Upper lobe of left lung (tissue), 6 donors: Measurements from ENCODE around the gene TSPAN33. TPM values are rescaled to one million over a fixed set of nuclear protein-coding genes. Genes with fewer than 3 reads are reported as not detected.
"Not testable (repeated sequence)": the region's sequence is repeated elsewhere in the genome, so short reads cannot be mapped to it uniquely, and the experiment has no call there.

Experiments used
- ATAC-seq, 2 donors: fragments of 200-7000 bp; cut with Tn5 transposase; one replicate each; pipeline ENCODE4 v1.9.1; 2022; ENCODE audit warnings: mild to moderate bottlenecking in 2 of 2, moderate library complexity in 2 of 2; ENCODE audit not compliant: low FRiP score in 2 of 2
- DNase-seq, 2 donors: peaks; one replicate each; pipeline ENCODE4 v3.0.0-alpha.2; 2019 to 2020
- H3K27ac ChIP-seq, 4 donors: fragments of 200-600 bp; sonication (generic); one replicate each; pipeline ENCODE4 v1.5.1; 2016 to 2019
- H3K27me3 ChIP-seq, 4 donors: fragments of 200-600 bp; sonication (generic); one replicate each; pipeline ENCODE4 v1.5.1; 2017 to 2019
- H3K36me3 ChIP-seq, 4 donors: fragments of 200-600 bp; sonication (generic); one replicate each; pipeline ENCODE4 v1.5.1; 2016 to 2019
- H3K4me1 ChIP-seq, 4 donors: fragments of 200-600 bp; sonication (generic); one replicate each; pipeline ENCODE4 v1.5.1; 2018 to 2019
- H3K4me3 ChIP-seq, 4 donors: fragments of 200-600 bp; sonication (generic); one replicate each; pipeline ENCODE4 v1.5.1; 2017 to 2019; ENCODE audit warnings: mild to moderate bottlenecking in 2 of 4, moderate library complexity in 1 of 4
- H3K9me3 ChIP-seq, 4 donors: fragments of 200-600 bp; sonication (generic); one replicate each; pipeline ENCODE4 v1.5.1; 2018 to 2019
- EP300 ChIP-seq, 4 donors: sonication (generic); formaldehyde crosslinking; IDR thresholded peaks; one replicate each; pipeline ENCODE4 v1.5.1; 2017; ENCODE audit warnings: antibody characterized with exemption in 4 of 4, control low read depth in 2 of 4
- POLR2A ChIP-seq, 4 donors: fragments of 450-650 bp; IDR thresholded peaks; one replicate each; pipeline ENCODE4 v1.5.1; 2016 to 2017; ENCODE audit warnings: antibody characterized with exemption in 4 of 4, mild to moderate bottlenecking in 2 of 4
- POLR2AphosphoS5 ChIP-seq, 2 donors: sonication (generic); formaldehyde crosslinking; IDR thresholded peaks; one replicate each; pipeline ENCODE4 v1.5.1; 2017; ENCODE audit warnings: antibody characterized with exemption in 2 of 2
- WGBS, 2 donors: methylation state at CpG; one replicate each; pipeline ENCODE4 v1.1.5; 2017 to 2018; 5-methylcytosine and 5-hydroxymethylcytosine counted together
- small RNA-seq, 4 donors: library from RNA; depleted of rRNA; stranded (forward); fragments of <200 nt; gene quantifications; one replicate each; pipeline ENCODE3, GENCODE V24; 2016
- total RNA-seq, 6 donors: library from RNA; depleted of rRNA in 4 of 6; stranded (reverse); fragments of >200 nt in 4 of 6; gene quantifications; one replicate each; pipeline versions ENCODE4 v1.1.0 to v1.2.1, GENCODE V29; 2016 to 2021
- TF ChIP-seq, protein P1 (sequence below), 6 experiments: fragments of 450-650 bp in 4 of 6; fragments of 200-600 bp in 2 of 6; sonication (generic) in 2 of 6; IDR thresholded peaks; one replicate each; pipeline ENCODE4 v1.5.1; 2016 to 2019; ENCODE audit warnings: antibody characterized with exemption in 6 of 6
- donor health status: DM: no; HTN: no; CAD: no; lungs with moderate emphysema.
- donor health status: DM: no; HTN: yes; CAD: no; lungs with severe emphysema.

The TSPAN33 gene
- total RNA-seq, 6 donors from 2014 or later, result 1.2 to 10.1 (median 4.0) TPM

DNA sequence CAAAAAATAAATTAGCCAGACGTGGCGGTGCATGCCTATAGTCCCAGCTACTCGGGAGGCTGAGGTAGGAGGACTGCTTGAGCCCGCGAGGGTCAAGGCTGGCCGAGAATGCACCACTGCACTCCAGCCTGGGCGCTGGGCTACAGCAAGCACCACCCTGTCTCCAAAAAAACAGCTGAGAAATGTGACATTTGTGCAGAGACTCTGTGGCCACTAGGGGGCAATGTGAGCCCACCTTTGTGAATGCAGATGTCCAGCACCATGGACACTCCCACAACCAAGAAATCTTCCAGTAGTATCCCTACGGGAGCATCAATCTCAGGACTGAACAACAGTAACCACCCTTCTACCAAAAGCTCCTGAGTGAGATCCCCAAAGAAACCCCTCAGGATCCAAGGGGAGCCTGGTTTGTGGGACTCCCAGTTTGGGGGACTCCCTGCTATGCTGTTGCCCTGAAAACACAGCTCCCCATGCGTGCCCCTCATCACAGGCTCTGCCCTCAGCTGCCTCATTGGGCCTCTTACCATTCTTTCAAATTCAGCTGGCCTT is 74.1 kb downstream of the TSPAN33 start:
- Histone ChIP-seq H3K9me3 (no peaks in the 10 kb centered on the region), H3K4me1 (peaks cover 0 to 5% (median 2%) of the 10 kb centered on the region in 4 donors), H3K36me3 (no peaks in the 10 kb centered on the region), H3K27me3 (no peaks in the 10 kb centered on the region), H3K4me3 (no peak overlapping the region), H3K27ac (no peak overlapping the region)
- WGBS, 2 donors, result 11 to 17% methylated on average over 7 to 9 of the region's 9 CpGs
- ATAC-seq (peak; percentile 93 to 96), DNase-seq (peak in 1 of 2 donors; percentile 82)
- TF ChIP-seq POLR2AphosphoS5 (IDR thresholded peaks at IDR 0.05), result no peak
- no peak for TF ChIP-seq POLR2A (IDR thresholded peaks at IDR 0.05)
- TF ChIP-seq, protein P1, sequence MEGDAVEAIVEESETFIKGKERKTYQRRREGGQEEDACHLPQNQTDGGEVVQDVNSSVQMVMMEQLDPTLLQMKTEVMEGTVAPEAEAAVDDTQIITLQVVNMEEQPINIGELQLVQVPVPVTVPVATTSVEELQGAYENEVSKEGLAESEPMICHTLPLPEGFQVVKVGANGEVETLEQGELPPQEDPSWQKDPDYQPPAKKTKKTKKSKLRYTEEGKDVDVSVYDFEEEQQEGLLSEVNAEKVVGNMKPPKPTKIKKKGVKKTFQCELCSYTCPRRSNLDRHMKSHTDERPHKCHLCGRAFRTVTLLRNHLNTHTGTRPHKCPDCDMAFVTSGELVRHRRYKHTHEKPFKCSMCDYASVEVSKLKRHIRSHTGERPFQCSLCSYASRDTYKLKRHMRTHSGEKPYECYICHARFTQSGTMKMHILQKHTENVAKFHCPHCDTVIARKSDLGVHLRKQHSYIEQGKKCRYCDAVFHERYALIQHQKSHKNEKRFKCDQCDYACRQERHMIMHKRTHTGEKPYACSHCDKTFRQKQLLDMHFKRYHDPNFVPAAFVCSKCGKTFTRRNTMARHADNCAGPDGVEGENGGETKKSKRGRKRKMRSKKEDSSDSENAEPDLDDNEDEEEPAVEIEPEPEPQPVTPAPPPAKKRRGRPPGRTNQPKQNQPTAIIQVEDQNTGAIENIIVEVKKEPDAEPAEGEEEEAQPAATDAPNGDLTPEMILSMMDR (IDR thresholded peaks at IDR 0.05), result peak; percentile 72 to 92 (median 88)
- TF ChIP-seq EP300 (IDR thresholded peaks at IDR 0.05), result no peak

DNA sequence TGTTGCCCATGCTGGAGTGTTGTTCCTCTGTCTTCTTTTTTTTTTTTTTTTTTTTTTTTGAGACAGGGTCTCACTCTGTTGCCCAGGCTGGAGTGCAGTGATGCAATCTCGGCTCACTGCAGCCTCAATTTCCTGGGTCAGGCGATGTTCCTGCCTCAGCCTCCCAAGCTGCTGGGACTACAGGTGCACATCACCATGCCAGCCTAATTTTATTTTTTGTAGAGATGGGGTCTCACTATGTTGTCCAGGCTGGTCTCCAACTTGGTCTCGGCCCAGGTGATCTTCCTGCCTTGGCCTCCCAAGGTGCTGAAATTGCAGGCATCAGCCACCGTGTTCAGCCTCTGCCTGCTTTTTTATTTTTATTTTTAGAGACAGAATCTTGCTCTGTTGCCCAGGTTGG is 74.7 kb downstream of the TSPAN33 start:
- not testable (repeated sequence) for H3K27me3 ChIP-seq, H3K4me3 ChIP-seq, DNase-seq, H3K27ac ChIP-seq, ATAC-seq, H3K9me3 ChIP-seq, H3K36me3 ChIP-seq
- H3K4me1 ChIP-seq, result peaks cover 3 to 10% (median 4%) of the 10 kb centered on the region in 4 donors
- WGBS, 2 donors, result 90 to 94% methylated on average over 3 to 4 of the region's 4 CpGs

Small RNA genes lying within 50 kb of the gene (small RNA-seq; reads per million reads assigned to genes)
- gene RNY1P11, result 0 reads per million in 4 donors

Other genes with a start within 250 kb of the TSPAN33 start
- gene KCP, start 234.0 kb upstream of the TSPAN33 start, total RNA-seq, result 1 to 10 TPM in 3 of 6 donors, under 1 TPM in 2, not detected in 1; 0.15 to 2.1 (median 1.1) TPM
- gene IRF5, start 206.8 kb upstream of the TSPAN33 start, total RNA-seq, result 10 to 100 TPM; 10.7 to 83.8 (median 45.8) TPM
- gene TNPO3, start 89.6 kb upstream of the TSPAN33 start, total RNA-seq, result 10 to 100 TPM; 21.6 to 37.7 (median 33.0) TPM
- 1 to 10 TPM; 1.7 to 7.3 (median 2.6) TPM for gene SMO, start 43.9 kb downstream of the TSPAN33 start, total RNA-seq
- gene AHCYL2, start 80.3 kb downstream of the TSPAN33 start, total RNA-seq, result 100 to 1,000 TPM in 4 of 6 donors, 10 to 100 TPM in 2; 41.9 to 197 (median 110) TPM